NCI-H187 (cell line): ENCODE results near the gene CD300A.
"Not testable (repeated sequence)": the region's sequence is repeated elsewhere in the genome, so short reads cannot be mapped to it uniquely, and the experiment has no call there.

Source experiments
- DNase-seq, 2 experiments: peaks; one replicate each; lab custom pipeline; 2025; lab: John Stamatoyannopoulos, UW

Gene CD300A

DNA sequence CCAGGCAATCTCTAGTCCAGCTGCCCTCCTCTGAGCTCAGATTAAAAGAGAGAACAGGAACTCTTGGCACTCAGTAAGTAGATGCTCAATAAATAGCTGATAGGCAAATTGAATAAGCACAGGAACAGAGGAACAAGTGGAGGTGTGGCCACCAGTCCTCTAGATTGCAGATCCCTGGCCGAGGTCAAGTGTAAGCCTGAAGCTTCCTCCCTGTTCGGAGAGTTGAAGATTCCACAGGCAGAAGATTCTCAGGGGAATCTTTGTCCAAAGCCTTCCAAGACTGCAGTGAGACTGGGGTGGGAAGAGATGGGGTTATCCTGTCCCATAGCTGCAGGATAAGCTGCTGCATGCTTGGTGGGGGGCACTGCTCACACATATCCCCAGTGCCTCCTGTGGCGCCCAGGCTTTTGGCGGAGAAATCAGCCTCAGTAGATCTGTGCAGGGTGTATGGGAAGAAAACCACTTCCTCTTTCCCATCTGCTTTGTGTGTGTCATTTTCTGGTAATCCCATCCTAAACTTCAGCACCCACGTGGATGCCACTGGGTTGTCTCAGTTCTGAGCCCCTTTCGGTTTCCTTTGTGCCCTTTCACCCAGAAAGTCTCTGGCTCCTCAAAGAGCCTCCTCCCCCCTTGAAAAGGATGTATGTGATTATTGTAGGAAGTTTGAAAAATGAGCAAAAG lies 12.1 kb downstream of the CD300A start:
- no peak for DNase-seq

GRCh38 chr17:74480290-74480689 lies 13.9 kb downstream of the CD300A start:
- no peak for DNase-seq

DNA sequence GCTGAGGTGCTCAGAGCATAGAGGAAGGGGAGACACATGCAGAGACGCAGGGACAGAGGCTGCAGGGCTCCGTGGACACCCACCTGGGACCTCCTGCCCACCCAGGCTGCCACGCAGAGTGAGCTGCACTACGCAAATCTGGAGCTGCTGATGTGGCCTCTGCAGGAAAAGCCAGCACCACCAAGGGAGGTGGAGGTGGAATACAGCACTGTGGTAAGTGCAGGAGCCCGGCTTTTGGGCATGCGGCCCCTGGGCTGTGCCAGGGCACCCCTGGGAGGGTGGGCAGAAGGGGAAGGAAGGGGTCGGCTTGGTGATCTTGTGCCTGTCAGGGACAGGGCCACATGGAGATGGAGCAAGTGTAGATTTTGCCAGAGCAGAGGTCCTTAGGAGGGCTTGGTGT lies 15.2 kb downstream of the CD300A start:
- no peak for DNase-seq

DNA sequence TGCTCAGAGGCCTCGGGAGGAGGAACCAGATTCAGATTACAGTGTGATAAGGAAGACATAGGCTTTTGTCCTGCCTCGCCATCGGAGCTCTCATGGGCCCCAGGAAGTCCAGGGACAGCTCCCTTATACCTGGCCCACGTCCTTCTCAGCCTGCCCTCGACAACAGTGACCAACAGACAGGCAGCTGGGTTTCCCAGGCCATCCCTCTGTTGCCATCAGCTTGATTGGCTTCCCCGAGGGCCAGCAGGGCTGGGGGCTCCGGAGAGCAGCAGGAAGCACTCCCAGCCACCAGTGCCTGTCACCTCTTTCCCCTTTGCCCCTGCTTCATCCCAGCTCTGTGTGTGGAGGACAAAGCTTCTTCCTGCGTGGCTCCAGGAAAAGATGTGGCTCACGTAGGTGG lies 17.6 kb downstream of the CD300A start:
- no peak for DNase-seq

GRCh38 chr17:74485022-74485743 lies 18.7 kb downstream of the CD300A start:
- no peak for DNase-seq

DNA sequence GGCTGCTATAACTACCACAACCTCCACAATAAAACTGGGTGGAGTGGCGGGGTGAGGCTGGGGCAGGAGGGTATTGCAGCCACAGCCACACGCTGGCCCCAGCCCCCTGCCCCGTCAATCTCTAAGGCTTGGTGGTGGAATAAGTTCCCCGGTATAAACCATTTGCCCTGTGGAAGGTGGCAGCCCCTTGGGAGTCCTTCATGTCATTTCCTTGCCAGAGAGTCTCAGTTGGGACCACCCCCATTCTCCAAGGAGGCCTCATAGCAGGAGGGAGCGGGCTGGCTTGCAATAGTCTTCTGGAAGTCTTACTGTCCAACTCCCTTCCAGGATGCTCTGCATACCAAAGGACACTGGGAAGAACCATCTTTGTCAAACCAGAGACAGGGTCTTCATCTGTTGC lies 19.4 kb downstream of the CD300A start:
- no peak for DNase-seq

DNA sequence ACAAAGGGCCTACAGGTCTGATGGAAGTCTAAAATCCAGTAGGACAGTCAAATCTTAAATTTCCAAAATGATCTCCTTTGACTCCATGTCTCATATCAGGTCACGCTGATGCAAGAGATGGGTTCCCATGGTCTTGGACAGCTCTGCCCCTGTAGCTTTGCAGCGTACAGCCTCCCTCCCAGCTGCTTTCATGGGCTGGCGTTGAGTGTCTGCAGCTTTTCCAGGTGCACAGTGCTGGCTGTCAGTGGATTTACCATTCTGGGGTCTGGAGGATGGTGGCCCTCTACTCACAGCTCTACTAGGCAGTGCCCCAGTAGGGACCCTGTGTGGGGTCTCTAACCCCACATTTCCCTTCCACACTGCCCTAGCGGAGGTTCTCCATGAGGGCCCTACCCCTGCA lies 21.8 kb downstream of the CD300A start:
- not testable (repeated sequence) for DNase-seq

GRCh38 chr17:74490716-74491115 lies 24.3 kb downstream of the CD300A start:
- DNase-seq = no peak

DNA sequence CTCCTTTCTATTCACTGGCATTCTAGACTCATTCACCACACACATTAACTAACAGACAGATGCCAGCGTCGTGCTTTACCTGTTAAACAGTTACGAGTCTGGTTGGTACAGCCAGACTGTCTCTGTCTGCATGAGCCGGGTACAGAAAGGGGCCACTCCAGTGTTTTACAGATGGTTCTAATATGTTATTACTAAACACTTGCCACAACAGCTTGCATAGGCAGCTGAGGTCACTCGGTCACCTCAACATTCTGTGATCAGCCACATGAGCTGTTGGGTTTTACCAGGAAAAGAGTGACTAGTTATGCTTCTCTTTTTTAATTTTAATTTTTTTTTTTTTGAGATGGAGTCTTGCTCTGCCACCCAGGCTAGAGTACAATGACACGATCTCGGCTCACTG lies 25.2 kb downstream of the CD300A start:
- DNase-seq = no peak

- peak; percentile 9 to 43 for DNase-seq
Measured at GRCh38 chr17:74493331-74493833, 26.9 kb downstream of the CD300A start.

GRCh38 chr17:74497471-74497870 lies 31.0 kb downstream of the CD300A start:
- DNase-seq = no peak

DNA sequence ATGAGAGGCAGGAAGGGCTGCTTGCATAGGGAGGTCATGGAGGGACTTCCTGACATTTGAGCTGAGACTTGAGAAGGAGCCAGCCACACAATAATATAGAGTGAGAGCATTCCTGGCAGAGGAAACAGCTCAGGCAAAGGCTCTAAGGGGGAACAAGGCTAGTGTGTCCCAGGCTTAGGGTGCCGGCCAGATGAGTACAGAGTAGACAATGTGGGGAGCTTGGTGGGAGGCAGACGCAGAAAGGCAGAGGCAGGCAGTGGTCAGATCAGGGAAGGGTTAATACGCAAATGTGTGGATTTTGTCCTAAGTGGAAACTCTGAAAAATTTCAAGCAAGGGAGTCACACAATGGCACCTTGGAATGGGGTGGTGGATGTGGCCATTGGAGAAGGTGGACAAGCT lies 33.6 kb downstream of the CD300A start:
- DNase-seq = no peak

DNA sequence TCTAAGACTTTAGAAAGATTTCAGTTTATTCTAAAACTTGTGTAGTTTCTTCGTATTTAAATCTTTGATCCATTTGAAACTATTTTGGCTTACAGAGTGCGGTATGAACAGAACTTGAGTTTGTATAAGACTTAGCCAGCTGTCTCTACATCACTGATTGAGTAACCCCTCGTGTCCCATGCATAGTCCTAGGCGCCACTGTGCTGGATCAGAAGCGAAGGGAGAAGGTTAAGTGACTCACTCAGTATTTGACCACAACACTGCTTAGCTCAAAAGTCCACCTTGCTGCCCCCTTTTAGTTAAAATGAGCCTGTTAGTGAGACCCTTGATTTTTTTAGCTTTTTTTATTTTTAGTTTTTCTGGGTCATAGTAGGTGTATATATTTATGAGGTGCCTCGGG lies 36.4 kb downstream of the CD300A start:
- no peak for DNase-seq

DNA sequence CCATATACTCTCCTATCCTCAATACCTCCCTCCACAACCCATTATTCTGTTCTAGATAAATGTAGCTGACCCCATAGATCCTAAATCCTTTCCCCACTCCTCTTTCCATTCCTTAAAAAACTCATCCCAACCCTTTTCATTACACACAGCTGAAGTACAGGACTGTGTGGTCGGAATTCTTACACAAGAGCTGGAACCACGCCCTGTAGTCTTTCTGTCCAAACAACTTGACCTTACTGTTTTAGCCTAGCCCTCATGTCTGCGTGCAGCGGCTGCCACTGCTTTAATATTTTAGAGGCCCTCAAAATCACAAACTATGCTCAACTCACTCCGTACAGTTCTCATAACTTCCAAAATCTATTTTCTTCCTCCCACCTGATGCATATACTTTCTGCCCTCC lies 37.5 kb downstream of the CD300A start:
- DNase-seq = not testable (repeated sequence)

- DNase-seq = no peak
Measured at GRCh38 chr17:74508156-74508555, 41.7 kb downstream of the CD300A start.

GRCh38 chr17:74512036-74512435 lies 45.6 kb downstream of the CD300A start:
- DNase-seq = no peak

DNA sequence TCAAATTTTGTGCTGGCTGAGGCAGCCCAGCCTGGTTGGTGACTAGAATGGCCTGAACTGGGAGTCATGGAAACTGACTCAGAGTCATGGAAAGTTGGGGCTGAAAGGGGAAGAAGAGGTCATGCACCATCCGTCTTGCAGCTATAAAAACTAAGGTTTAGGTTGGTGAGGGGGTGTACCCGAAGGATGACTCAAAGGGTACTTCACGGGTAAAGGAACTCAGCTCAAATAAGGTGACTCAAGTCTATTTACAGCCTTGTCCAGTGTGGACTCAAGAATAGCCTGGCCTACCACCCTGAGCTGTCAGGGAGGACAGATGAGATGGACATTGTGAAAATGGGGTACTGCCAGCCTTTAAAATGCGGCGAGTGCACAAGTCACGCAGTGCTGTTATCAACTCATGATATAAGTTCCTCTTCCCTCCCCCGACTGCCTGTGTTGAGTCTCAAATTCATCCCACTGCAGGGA lies 46.2 kb downstream of the CD300A start:
- no peak for DNase-seq

DNA sequence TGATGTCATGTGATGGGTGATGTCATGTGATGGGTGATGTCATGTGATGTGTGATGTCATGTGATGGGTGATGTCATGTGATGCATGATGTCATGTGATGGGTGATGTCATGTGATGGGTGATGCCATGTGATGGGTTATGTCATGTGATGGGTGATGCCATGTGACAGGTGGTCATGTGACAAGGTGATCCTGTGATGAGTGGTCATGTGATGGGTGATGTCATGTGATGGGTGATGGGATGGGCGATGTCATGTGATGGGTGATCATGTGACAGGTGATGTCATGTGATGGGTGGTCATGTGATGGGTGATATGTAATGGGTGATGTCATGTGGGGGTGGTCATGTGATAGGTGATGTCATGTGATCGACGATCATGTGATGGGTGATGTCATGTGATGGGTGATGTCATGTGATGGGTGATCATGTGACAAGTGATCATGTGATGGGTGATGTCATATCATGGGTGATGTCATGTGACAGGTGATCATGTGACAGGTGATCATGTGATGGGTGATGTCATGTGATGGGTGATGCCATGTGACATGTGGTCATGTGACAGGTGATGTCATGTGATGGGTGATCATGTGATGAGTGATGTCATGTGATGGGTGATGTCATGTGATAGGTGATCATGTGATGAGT lies 47.7 kb downstream of the CD300A start:
- peak in 1 of 2 experiments; percentile 37 for DNase-seq

DNA sequence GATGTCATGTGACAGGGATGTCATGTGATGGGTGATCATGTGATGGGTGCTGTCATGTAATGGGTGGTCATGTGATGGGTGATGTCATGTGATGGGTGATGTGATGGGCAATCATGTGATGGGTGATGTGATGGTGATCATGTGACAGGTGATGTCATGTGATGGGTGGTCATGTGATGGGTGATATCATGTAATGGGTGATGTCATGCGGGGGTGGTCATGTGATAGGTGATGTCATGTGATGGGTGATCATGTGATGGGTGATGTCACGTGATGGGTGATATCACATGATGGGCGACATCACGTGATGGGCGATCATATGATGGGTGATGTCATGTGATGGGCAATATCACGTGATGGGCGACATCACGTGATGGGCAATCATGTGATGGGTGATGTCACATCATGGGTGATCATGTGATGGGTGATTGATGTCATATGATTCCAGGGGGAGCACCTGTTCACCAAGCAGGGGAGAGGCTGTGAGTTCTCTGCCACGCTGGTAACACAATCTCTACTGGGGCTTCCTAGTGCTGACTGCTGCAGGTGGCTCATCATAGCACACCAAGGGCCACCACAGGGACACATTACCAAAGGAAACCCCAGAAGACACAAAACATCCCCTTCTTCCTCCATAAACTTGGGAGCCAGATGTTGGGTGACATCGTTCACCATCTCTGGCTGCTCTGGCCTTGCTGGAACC lies 48.3 kb downstream of the CD300A start:
- no peak for DNase-seq

- no peak for DNase-seq
Measured at GRCh38 chr17:74515941-74516340, 49.5 kb downstream of the CD300A start.

DNA sequence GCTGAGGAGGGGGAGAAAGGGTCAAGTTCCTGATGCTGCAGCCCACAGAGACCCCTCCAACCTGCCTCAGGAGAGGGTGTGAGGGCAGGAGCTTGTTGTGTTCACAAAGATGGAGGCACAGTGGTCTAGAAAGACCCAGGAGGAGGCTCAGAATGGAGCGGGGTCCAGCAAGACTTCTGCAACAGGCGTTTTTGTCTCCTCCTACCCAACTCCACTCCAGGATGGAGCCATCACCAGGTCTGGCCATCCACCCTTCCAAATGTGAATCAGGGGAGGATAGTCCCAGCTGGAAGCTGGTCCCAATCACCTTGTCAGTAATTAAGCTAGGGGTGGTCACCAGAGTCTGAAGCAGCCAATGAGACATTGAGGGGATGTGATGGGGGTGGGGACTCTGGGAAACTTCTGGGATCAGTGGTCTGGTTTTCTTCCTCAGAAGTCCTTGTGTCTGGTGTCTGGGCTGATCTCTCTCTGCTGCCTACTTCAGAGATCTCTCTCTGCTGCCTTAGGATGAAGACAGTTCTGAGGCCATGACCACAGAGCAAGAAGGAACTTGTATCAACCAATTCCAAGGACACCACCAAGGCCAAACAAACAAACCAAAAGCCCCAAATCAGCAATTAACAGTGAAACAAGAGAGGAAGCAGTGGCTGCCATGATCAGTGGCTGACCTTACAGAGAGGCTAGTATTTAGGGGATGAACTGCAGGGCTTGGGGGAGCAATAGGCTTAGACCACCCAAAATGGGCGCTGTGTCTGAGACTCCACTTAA lies 50.3 kb downstream of the CD300A start:
- DNase-seq = no peak
